ENCODE measurements around the gene NOXA1.

NOXA1 gene

DNA sequence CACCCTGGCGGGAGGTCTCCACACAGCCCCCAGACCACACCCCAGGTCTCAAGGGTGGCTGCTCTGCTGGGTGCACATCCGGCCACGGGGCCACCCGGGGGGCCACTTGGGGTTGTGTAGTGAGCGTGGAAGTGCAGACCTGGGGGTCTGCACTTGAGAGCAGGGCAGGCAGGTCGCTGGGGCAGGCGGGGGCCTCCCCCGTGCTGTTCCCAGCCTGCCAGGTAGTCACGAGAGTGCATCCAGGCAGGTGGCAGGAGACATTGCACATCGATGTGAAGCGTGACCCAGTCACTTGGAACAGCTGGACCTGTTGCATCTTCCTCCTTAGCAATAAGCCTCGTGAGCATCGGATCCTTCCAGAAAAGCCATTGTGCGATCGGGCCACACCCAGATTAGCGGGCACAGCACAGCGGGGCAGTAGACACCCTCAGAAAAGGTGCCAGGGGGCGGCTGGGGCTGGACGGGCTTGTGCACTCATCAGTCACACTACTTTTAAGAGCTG lies 22.8 kb downstream of the NOXA1 start:
- TF ChIP-seq ZBTB44 (tag by site-specific recombination; IDR thresholded peaks at IDR 0.05), result no peak
- TF ChIP-seq HIC1 (tag by site-specific recombination; IDR thresholded peaks at IDR 0.05), result no peak
- TF ChIP-seq ZNF645 (tag by site-specific recombination; IDR thresholded peaks at IDR 0.05), result no peak
- peak; percentile 100 for TF ChIP-seq GLIS1 (tag by site-specific recombination; IDR thresholded peaks at IDR 0.05)
- 0 out of 2 replicates have a peak, but pooled peaks have one; percentile 24 for TF ChIP-seq KLF1 (tag by site-specific recombination; IDR thresholded peaks at IDR 0.05)
- no peak for TF ChIP-seq ZNF596 (tag by site-specific recombination; IDR thresholded peaks at IDR 0.05)
- no peak for TF ChIP-seq ZSCAN18 (tag by site-specific recombination; IDR thresholded peaks at IDR 0.05)
- peak; percentile 30 for TF ChIP-seq ZIC2 (tag by site-specific recombination; IDR thresholded peaks at IDR 0.05)
- no peak for TF ChIP-seq MZF1 (tag by site-specific recombination; IDR thresholded peaks at IDR 0.05; ENCODE audit: borderline replicate concordance)
- no peak for TF ChIP-seq ZFP69B (tag by site-specific recombination; IDR thresholded peaks at IDR 0.05)
- peak; percentile 97 for TF ChIP-seq SCRT2 (tag by site-specific recombination; IDR thresholded peaks at IDR 0.05)
- no peak for TF ChIP-seq ZNF514 (tag by site-specific recombination; IDR thresholded peaks at IDR 0.05)
- no peak for TF ChIP-seq ZNF16 (tag by site-specific recombination; IDR thresholded peaks at IDR 0.05; ENCODE audit: low read depth)
- TF ChIP-seq ZFP41 (tag by site-specific recombination; IDR thresholded peaks at IDR 0.05; ENCODE audit: borderline replicate concordance), result no peak
- no peak for TF ChIP-seq ZNF335 (tag by site-specific recombination; conservative IDR thresholded peaks at IDR 0.05)
- TF ChIP-seq ZNF513 (tag by site-specific recombination; IDR thresholded peaks at IDR 0.05), result no peak
- TF ChIP-seq GLIS2 (tag by site-specific recombination; IDR thresholded peaks at IDR 0.05), result peak; percentile 61
- TF ChIP-seq KLF16 (tag by site-specific recombination; IDR thresholded peaks at IDR 0.05), result no peak
- TF ChIP-seq SCRT1 (tag by site-specific recombination; IDR thresholded peaks at IDR 0.05; ENCODE audit: borderline replicate concordance), result peak; percentile 94
- no peak for TF ChIP-seq OSR2 (tag by site-specific recombination; IDR thresholded peaks at IDR 0.05)
- no peak for TF ChIP-seq REPIN1 (tag by site-specific recombination; IDR thresholded peaks at IDR 0.05; ENCODE audit: low read depth)
- no peak for TF ChIP-seq ZNF350 (tag by site-specific recombination; IDR thresholded peaks at IDR 0.05)
- TF ChIP-seq, protein P1, sequence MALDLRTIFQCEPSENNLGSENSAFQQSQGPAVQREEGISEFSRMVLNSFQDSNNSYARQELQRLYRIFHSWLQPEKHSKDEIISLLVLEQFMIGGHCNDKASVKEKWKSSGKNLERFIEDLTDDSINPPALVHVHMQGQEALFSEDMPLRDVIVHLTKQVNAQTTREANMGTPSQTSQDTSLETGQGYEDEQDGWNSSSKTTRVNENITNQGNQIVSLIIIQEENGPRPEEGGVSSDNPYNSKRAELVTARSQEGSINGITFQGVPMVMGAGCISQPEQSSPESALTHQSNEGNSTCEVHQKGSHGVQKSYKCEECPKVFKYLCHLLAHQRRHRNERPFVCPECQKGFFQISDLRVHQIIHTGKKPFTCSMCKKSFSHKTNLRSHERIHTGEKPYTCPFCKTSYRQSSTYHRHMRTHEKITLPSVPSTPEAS (tag by site-specific recombination; IDR thresholded peaks at IDR 0.05), result no peak
- H3K4me3 ChIP-seq (ENCODE audit: low read depth, low read length), result no peak overlapping the region
- POLR2A ChIA-PET, result interaction anchor here (0.6 to 1.7 kb wide), 4 partner anchors 13 to 159 kb away, joined by 3 to 7 read pairs (median 4); partner anchors contain the start of genes EXD3, NOXA1 and NSMF
- CTCF ChIA-PET, result interaction anchor here (0.5 to 4.2 kb wide), 21 partner anchors 8 to 570 kb away, joined by 3 to 19 read pairs (median 4); partner anchors contain the start of genes EXD3 and NOXA1
- no peaks in the 10 kb centered on the region for H3K9me3 ChIP-seq (ENCODE audit: control insufficient read depth, insufficient read depth, low read depth, low read length)
- peaks cover 0 to 18% of the 10 kb centered on the region in 2 experiments; a peak in 2 of 3 replicates for H3K36me3 ChIP-seq (ENCODE audit: control insufficient read depth in 2 of 2, insufficient read depth in 1 of 2, low read length in 2 of 2)
- H3K4me1 ChIP-seq (ENCODE audit: control insufficient read depth, insufficient read depth, low read length), result no peaks in the 10 kb centered on the region
- H3K27ac ChIP-seq (ENCODE audit: extremely low read depth, low read depth, low read length), result no peak overlapping the region

Measured in HEK293 (cell line).